ENCODE measurements around the gene PTP4A1.

Gene PTP4A1

DNA sequence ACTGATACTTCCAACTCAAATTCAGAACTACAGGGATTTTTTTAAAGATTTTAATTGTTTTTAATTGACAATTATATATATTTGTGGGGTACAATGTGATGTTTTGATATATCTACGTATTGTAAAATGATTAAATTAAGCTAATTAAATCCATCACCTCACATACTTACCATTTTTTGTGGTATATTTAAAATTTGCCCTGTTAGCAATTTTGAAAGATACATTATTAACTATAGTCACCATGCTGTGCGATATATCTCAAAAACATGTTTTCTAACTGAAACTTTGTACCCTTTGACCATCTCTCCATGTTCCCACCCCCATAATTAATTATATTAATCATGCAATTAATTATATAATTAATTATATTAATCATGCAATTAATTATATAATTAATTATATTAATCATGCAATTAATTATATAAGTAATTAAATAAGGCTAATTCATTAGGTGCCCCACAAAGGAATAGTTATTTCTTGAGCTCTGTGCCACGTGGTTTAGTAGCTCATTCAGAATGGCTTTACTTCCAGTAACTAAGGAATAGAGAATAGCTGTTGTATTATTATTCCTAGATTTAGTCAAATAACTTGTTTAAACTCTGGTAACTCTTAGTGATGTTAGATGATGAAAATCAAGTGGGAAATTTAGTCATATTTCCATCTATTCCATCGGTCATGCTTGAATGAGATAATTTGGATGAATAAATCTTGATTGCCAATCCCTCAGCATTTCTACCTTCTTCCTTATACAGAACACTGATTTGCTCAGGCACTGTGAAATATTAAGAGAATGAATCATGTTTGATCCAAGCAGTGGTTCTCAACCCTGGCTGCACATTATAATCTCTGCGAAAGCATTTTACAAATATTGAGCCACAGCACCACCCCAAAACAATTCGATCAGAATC is 25.1 kb downstream of the PTP4A1 start:
- DNase-seq (ENCODE audit: low read depth) = peak; percentile 65
- peak overlapping the region; percentile 64 for H3K4me3 ChIP-seq (ENCODE audit: low read length)

DNA sequence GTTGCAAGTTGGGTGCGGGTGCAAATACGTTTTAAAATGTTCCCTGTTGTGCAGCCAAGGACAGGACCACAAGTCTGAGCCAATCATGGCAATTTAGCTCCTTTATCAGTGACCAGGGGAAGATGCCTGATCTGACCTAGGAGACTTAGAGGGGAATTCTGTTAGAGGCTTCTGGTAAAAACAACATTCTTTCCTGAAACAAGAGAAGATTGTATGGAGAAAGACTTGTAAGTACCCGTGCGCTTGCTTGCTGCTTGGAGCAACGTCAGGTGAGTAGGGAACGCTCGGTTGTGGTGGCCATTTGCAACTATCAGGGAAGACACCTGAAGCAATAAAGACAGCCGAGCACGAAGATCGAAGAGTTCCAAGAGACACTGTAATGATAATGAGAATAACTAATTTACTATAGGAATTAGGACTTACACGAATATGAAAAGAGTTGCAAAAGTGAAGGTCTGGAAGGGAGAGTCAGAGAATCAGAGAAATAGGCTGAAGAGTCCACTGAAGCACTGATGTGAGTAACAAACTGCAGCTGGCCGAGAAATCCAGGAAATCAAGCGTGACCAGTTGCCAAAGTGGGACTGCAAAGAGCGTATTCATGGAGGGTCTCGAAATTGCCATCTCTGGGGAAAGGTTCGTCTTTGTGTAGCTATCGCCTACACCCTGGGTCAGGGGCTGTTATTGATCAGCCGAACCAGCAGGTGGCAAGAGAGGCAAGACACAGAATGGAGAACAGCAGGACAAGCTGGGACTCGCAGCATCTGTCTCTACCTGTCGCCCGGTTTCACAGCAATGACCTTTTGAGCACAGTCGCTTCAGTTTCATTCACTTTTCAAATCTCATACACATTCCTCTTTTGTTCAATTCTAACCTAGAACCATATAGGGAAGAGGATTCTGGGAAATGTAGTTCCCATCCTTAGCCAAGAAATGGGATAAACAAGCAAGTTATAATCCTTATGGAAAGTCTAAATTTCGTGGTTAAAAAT is 26.1 kb downstream of the PTP4A1 start:
- TF ChIP-seq, protein P1, sequence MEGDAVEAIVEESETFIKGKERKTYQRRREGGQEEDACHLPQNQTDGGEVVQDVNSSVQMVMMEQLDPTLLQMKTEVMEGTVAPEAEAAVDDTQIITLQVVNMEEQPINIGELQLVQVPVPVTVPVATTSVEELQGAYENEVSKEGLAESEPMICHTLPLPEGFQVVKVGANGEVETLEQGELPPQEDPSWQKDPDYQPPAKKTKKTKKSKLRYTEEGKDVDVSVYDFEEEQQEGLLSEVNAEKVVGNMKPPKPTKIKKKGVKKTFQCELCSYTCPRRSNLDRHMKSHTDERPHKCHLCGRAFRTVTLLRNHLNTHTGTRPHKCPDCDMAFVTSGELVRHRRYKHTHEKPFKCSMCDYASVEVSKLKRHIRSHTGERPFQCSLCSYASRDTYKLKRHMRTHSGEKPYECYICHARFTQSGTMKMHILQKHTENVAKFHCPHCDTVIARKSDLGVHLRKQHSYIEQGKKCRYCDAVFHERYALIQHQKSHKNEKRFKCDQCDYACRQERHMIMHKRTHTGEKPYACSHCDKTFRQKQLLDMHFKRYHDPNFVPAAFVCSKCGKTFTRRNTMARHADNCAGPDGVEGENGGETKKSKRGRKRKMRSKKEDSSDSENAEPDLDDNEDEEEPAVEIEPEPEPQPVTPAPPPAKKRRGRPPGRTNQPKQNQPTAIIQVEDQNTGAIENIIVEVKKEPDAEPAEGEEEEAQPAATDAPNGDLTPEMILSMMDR (IDR thresholded peaks at IDR 0.05; ENCODE audit: insufficient read depth, low read depth, low read length, missing control alignments) = peak; percentile 95
- peak overlapping the region; percentile 64 for H3K4me3 ChIP-seq (ENCODE audit: low read length)
- DNase-seq (ENCODE audit: low read depth) = peak; percentile 85

More for the DNA sequence above, 25.1 kb downstream of the PTP4A1 start:
- TF ChIP-seq, protein P1 (IDR thresholded peaks at IDR 0.05; ENCODE audit: insufficient read depth, low read depth, low read length, missing control alignments) = no peak

DNA sequence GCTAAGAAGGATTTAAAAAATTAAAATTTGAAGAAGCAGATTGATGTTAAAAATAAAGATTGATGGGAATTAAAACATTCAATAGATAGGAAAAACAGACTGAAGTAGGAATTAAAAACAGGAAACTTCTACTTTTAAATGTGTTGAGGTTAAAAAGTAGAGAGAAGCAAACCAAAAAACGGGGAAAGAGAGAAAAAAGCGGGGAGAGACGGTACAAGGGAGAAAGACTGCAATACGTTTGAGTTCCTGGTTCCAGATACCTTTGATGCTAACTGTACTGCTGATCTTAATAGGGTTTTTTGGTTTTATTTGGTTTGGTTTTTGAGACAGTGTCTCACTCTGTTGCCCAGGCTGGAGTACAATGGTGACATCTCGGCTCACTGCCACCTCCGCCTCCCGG is 27.0 kb downstream of the PTP4A1 start:
- TF ChIP-seq, protein P1 (IDR thresholded peaks at IDR 0.05; ENCODE audit: insufficient read depth, low read depth, low read length, missing control alignments) = no peak

DNA sequence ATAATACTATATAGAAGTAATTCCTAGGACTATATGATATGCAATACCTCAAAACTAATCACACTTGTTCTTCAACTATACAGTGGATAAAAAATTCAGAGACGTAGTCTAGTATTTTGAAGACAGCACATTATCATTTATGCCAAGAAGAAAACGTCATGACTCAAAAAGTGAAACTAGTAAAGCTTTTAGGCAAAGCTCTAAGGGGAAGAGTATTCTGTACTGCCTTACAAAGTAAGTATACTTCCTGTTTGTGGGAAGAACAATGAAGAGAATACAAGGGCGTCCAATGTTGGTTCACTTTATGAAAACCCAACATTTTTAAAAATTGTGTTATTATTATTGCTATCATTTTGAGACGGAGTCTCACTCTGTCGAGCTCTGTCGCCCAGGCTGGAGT is 27.9 kb downstream of the PTP4A1 start:
- no peak for DNase-seq (ENCODE audit: low read depth)
- TF ChIP-seq, protein P1 (IDR thresholded peaks at IDR 0.05; ENCODE audit: insufficient read depth, low read depth, low read length, missing control alignments) = no peak
- H3K4me3 ChIP-seq (ENCODE audit: low read length) = no peak overlapping the region

More for the DNA sequence above, 27.0 kb downstream of the PTP4A1 start:
- no peak overlapping the region for H3K4me3 ChIP-seq (ENCODE audit: low read length)
- DNase-seq (ENCODE audit: low read depth) = no peak

DNA sequence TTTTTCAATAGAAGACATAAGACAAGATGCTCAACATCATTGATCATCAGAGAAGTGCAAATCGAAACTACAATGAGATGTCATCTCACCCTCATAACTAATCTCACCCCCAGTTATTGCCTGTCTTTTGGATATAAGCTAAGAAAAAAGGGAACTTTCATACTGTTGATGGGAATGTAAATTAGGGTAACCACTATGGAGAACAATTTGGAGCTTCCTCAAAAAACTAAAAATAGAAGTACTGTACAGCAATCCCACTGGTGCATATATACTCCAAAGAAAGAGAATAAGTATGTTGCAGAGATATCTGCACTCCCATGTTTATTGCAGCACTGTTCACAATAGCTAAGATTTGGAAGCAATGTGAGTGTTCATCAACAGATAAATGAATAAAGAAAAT is 37.0 kb downstream of the PTP4A1 start:
- DNase-seq (ENCODE audit: low read depth) = no peak
- TF ChIP-seq, protein P1 (IDR thresholded peaks at IDR 0.05; ENCODE audit: insufficient read depth, low read depth, low read length, missing control alignments) = no peak
- no peak overlapping the region for H3K4me3 ChIP-seq (ENCODE audit: low read length)

GRCh38 chr6:63610944-63611343 is 38.7 kb downstream of the PTP4A1 start:
- TF ChIP-seq, protein P1 (IDR thresholded peaks at IDR 0.05; ENCODE audit: insufficient read depth, low read depth, low read length, missing control alignments) = no peak
- H3K4me3 ChIP-seq (ENCODE audit: low read length) = no peak overlapping the region

More at GRCh38 chr6:63610944-63611343, 38.7 kb downstream of the PTP4A1 start:
- DNase-seq (ENCODE audit: low read depth) = no peak
